ENCODE results near the gene RRAS.

DNA sequence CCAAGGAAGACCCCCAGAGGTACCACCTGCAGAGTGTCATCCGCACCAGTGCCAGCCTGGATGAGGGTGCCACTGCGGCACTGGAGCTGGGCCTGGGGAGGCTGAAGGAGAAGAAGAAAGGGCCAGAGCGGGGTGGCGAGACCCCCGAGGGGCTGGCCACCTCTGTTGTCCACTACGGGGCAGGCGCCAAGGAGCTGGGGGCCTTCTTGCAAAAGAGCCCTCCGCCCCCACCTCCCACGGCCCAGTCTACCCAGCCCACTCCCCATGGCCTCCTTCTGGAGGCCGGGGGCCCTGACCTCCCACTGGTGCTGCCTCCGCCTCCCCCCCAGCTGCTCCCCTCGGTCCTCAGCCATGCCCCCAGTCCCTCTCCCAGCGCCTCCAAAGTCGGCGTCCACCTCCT, 43.5 kb downstream of the RRAS start:
- no peak for TF ChIP-seq CTCF (IDR thresholded peaks at IDR 0.05)
- TF ChIP-seq NRF1 (IDR thresholded peaks at IDR 0.05; ENCODE audit: low read depth, low read length) = no peak
- no peak for TF ChIP-seq POLR2AphosphoS5 (IDR thresholded peaks at IDR 0.05; ENCODE audit: low read depth, low read length)
- TF ChIP-seq SMC3 (IDR thresholded peaks at IDR 0.05; ENCODE audit: low read depth, low read length) = no peak
- TF ChIP-seq, protein P1, sequence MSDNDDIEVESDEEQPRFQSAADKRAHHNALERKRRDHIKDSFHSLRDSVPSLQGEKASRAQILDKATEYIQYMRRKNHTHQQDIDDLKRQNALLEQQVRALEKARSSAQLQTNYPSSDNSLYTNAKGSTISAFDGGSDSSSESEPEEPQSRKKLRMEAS (IDR thresholded peaks at IDR 0.05; ENCODE audit: low read depth) = no peak

Measured in SK-N-SH (cell line).